Hematopoietic multipotent progenitor cell (in vitro differentiated cells): ENCODE measurements around the gene CD81. TPM values are rescaled to one million over a fixed set of nuclear protein-coding genes. Genes with fewer than 3 reads are reported as not detected.

Experiments used
- DNase-seq, 3 donors: peaks; one replicate each; pipeline ENCODE4 v3.0.0-alpha.2; 2011 to 2015; ENCODE audit warnings: low read depth in 2 of 3, low spot score in 2 of 3
- total RNA-seq: library from RNA; depleted of rRNA; stranded (reverse); fragments of >200 nt; gene quantifications from one replicate; pipeline ENCODE4 v1.2.3, GENCODE V29; 2012

Gene CD81
- total RNA-seq, 1 donor = 294 TPM

DNA sequence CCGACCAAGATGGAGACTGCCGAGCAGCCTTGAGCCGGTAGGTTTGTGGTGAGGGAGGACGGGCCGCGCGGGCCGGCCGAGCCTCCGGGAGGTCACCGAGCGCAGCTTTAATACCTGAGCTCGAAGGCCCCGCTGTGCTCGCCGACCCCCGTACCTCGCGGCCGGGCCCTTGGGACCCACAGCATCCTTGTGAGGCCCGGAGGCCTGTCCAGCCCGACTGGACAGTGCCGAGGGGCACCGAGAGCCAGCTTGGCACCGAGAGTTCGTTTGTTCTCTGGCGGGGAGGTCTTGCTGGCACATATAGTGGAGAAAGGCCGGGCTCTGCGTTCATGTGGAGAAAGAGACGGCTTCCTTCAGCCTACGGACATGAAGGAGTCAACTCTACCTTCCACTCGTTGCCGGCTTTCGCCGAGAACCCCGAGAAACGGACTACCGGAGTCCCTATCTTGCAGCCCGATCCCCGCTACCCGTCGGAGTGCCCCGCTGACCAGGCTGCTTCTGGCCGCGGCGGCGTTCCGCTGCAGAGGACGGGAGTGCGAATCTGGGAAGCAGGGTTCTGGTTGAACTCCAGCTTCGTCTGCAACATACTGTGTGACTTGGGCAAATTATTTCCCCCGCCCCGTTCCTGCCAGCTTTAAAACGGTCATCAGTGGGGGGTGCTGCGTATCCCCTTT lies 23.8 kb downstream of the CD81 start:
- no peak for DNase-seq

- DNase-seq = no peak
Measured at GRCh38 chr11:2401436-2401984, 24.4 kb downstream of the CD81 start.

DNA sequence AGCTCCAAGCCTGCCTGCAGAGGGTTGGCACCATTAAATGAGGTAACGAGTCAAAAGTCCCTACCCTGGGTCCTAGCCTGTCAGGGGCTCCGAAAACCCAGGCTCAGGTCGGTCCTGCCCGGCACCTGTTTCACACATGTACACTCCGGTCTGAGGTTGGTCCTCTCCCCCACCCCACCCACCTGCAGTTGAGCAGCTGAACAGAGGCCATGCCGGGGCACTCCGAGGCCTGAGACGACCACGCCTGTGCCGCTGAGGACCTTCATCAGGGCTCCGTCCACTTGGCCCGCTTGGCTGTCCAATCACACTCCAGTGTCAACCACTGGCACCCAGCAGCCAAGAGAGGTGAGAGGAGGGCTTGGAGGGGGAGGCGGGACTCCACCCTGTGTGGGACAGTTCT lies 25.0 kb downstream of the CD81 start:
- DNase-seq = no peak

- DNase-seq = no peak
Measured at GRCh38 chr11:2402890-2403645, 26.0 kb downstream of the CD81 start.

DNA sequence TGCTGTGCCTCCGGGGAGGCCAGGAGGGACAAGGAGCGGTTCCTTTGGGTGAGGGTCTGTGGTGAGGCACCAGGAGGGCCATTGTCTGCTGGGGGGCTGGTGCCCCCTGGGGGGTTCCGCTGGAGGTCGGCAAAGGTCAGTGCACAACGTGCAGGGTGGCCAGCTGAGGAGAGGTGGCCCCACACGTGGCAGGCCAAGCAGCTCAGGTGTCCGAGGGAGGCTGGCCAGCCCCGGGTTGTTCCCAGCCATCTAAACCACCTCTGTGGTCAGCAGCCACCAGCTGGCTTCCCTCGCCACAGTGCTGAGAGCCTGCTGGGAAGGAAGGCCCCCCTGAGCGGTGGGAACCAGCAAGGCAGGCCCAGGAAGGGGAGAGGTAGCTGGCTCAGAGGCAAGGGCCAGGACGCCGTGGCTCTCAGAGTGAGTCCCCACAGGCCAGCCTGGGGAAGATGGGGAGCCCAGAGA lies 27.7 kb downstream of the CD81 start:
- DNase-seq = no peak

- no peak for DNase-seq
Measured at GRCh38 chr11:2406451-2406850, 29.3 kb downstream of the CD81 start.

- DNase-seq = no peak
Measured at GRCh38 chr11:2406878-2407410, 29.8 kb downstream of the CD81 start.

DNA sequence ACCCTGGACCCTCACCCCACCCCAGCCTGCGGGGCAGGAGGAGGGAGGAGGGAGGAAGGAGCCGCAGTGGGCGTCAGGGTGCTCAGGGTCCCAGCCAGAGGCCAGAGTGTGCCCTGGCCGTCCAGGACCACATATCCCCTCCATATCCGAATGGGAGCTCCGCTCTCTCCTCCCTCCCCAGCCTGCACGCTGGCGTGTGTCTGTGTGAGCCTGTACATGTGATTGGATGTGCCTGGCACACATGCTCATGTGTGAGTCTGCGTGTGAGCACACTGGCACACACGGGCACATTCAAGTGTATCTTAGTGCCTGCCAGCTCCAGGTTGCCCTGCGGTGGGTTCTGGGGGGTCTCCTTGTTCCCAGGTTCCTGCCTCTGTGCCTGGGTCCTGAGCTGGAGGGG lies 31.6 kb downstream of the CD81 start:
- DNase-seq = no peak

GRCh38 chr11:2409126-2409525 lies 32.0 kb downstream of the CD81 start:
- no peak for DNase-seq

DNA sequence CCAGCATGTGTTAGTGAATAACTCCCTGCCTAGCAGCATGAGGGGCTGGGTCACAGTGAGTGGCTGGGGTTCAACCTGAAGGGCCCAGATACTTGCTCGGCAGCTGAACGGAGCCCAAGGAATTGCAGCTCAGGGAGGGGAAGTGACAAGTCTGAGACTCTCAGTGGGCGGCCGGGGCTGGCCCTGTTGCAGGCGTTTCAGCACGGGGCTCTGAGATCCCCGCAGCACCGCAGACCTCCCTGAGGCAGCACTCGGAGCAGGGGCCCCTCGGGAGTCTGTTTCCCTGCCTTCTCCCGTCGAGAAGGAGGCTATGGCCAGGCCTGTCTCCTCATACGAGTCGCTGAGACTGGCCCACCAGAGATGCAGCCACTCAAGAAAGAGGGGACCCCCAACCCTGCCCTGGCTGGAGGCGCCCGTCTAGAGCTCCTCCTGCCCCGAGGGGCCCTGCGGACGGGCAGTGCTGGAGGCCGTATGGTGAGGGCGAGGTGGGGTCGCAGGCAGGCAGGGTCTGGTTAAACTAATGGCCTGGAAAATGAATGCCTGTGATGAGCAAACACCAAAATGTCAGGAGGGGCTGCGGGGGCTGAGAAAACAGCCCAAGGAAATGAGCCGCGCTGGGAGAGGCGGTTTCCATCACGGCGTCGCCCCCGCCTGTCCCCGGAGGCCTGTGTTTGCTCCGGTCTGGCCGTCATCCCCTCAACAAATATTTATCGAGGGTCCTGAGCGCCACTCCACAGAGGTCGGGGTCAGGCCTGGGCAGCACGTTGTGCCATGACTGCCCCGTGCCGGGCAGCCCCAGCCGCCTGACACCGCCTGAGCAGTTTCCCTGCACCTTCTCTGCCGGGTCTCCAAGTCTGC lies 32.7 kb downstream of the CD81 start:
- no peak for DNase-seq

DNA sequence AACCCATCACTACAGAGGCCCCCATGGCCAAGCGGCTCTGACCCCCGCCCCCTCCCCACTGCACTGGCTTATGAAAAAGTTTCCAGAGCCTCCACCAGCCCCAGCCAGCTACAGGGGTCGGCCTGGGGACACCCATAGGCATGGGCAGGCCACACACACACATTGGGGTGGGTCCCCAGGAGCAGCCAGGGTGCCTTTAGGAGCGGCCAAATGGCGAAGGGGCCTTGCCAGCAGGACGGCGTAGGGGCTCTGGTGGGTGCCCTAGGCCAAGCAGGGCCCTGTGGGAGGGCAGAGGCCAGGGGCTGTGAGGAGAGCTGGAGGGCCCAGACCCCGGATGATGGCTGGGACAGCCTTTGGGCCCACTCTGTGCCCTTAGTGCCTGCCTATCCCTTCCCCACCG lies 33.5 kb downstream of the CD81 start:
- no peak for DNase-seq

GRCh38 chr11:2411446-2412305 lies 34.6 kb downstream of the CD81 start:
- DNase-seq = no peak

DNA sequence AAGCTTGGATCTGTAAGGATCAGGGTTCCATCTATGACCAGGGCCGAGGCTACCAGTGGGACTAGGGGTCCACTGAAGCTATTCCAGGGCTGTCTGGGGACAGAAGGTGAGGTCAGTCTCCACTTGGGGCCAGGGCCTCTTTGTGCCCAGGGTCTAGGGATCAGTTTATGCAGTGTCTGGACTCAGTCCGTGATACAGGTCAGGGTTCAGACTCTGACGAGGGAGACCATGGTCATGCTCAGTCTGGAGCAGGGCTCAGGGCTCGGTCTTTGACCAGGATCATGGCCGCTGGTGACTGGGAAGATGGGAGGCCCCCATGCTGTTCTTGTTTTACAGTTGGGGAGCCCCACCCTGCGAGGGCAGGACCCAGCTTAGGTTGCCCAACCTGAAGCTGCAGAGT lies 35.2 kb downstream of the CD81 start:
- no peak for DNase-seq

GRCh38 chr11:2413742-2414579 lies 36.9 kb downstream of the CD81 start:
- no peak for DNase-seq

DNA sequence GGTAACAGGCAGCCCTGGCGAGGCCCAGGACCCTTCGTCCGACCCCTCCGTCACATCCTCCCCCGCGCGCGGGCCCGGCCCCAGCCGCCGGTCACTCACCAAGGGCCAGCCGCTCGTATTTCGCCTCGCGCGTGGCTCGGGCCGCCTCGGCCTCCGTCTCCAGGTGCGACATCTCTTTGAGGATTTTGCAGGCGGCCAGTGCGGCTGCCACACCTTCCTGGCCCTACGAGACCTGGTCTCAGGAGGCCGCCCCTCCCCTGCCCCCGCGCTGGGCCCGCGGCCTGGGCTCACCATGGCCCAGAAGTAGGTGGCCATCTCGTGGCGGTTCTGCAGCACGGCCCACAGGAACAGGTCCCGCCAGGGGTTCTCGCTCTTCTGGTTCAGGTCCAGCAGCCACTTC lies 37.5 kb downstream of the CD81 start:
- DNase-seq = no peak

- no peak for DNase-seq
Measured at GRCh38 chr11:2415171-2415570, 38.1 kb downstream of the CD81 start.

GRCh38 chr11:2415601-2416380 lies 38.7 kb downstream of the CD81 start:
- no peak for DNase-seq

DNA sequence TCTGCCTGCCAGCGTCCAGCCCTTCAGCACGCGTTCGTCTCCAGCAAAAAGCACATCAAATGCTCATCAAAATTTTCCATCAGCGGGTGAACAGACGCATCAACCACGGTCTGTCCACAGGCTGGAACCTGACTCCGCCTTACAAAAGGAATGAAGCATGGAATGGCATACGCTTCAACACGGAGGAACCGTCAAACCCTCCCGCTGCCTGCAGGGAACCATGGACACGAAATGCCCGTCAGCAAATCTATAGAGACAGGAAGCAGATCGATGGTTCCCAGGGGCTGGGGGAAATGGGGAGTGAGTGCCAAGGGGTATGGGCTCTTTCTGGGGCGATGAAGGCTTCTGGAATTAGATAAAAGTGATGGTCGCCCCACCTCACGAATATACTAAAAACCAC lies 39.7 kb downstream of the CD81 start:
- DNase-seq = no peak
